HL-60 (cell line): ENCODE measurements around the gene COL7A1.

Experiments
- DNase-seq, 2 experiments: peaks; one replicate each; pipeline ENCODE4 v3.0.0-alpha.2; 2010 to 2020; ENCODE audit warnings: low read depth in 1 of 2, low spot score in 1 of 2
- H3K27ac ChIP-seq: fragments of 250-450 bp; sonication (Bioruptor Pico); replicated peaks from 2 replicates; pipeline ENCODE4 v1.5.1; 2020; ENCODE audit warnings: mild to moderate bottlenecking, moderate library complexity
- H3K27me3 ChIP-seq: fragments of 250-450 bp; sonication (Bioruptor Pico); 2 replicates; pipeline ENCODE4 v1.5.1; 2021; ENCODE audit warnings: mild to moderate bottlenecking, moderate library complexity; ENCODE audit not compliant: insufficient read depth, poor library complexity, severe bottlenecking
- H3K4me3 ChIP-seq: replicated peaks from 2 replicates; pipeline ENCODE4 v1.5.1; 2011; ENCODE audit warnings: mild to moderate bottlenecking, control low read depth, low read length; ENCODE audit not compliant: insufficient read depth
- CTCF ChIP-seq: IDR thresholded peaks from one replicate; pipeline ENCODE4 v1.5.1; 2011; ENCODE audit warnings: low read length, control low read depth, inconsistent platforms; ENCODE audit not compliant: insufficient read depth
- GABPA ChIP-seq: IDR thresholded peaks from 2 replicates; pipeline ENCODE4 v1.6.1; 2012; ENCODE audit warnings: low read depth
- POLR2AphosphoS5 ChIP-seq: IDR thresholded peaks from 2 replicates; pipeline ENCODE4 v1.6.1; 2012; ENCODE audit warnings: low read depth
- REST ChIP-seq: IDR thresholded peaks from 2 replicates; pipeline ENCODE4 v1.6.1; 2012; ENCODE audit warnings: low read depth; ENCODE audit not compliant: insufficient replicate concordance
- SPI1 ChIP-seq: IDR thresholded peaks from 2 replicates; pipeline ENCODE4 v1.6.1; 2012; ENCODE audit warnings: low read depth, mild to moderate bottlenecking, borderline replicate concordance

The COL7A1 gene

GRCh38 chr3:48607519-48607918 is 12.4 kb upstream of the COL7A1 start:
- H3K27me3 ChIP-seq: no peaks in the 10 kb centered on the region
- TF ChIP-seq REST (no peak), POLR2AphosphoS5 (no peak), SPI1 (no peak), CTCF (no peak), GABPA (no peak)
- no peak overlapping the region for H3K27ac ChIP-seq
- DNase-seq: no peak
- H3K4me3 ChIP-seq: no peak overlapping the region

- no peak for DNase-seq
- no peak overlapping the region for H3K4me3 ChIP-seq
- H3K27ac ChIP-seq: no peak overlapping the region
- TF ChIP-seq SPI1 (no peak), REST (no peak), CTCF (no peak), POLR2AphosphoS5 (no peak), GABPA (no peak)
- no peaks in the 10 kb centered on the region for H3K27me3 ChIP-seq
These were observed 6.5 kb upstream of the COL7A1 start for GRCh38 chr3:48601622-48601994.

GRCh38 chr3:48600711-48601621 is 5.8 kb upstream of the COL7A1 start:
- Histone ChIP-seq H3K27me3 (no peaks in the 10 kb centered on the region), H3K27ac (no peak overlapping the region), H3K4me3 (no peak overlapping the region)
- TF ChIP-seq REST: no peak
- no peak for TF ChIP-seq SPI1
- no peak for TF ChIP-seq GABPA
- no peak for TF ChIP-seq CTCF
- no peak for TF ChIP-seq POLR2AphosphoS5
- DNase-seq: no peak
